ENCODE results near the gene GSAP. TPM values are rescaled to one million over a fixed set of nuclear protein-coding genes. Genes with fewer than 3 reads are reported as not detected.

GSAP gene
- total RNA-seq, 1 donor from 2014 or later: 5.0 TPM

DNA sequence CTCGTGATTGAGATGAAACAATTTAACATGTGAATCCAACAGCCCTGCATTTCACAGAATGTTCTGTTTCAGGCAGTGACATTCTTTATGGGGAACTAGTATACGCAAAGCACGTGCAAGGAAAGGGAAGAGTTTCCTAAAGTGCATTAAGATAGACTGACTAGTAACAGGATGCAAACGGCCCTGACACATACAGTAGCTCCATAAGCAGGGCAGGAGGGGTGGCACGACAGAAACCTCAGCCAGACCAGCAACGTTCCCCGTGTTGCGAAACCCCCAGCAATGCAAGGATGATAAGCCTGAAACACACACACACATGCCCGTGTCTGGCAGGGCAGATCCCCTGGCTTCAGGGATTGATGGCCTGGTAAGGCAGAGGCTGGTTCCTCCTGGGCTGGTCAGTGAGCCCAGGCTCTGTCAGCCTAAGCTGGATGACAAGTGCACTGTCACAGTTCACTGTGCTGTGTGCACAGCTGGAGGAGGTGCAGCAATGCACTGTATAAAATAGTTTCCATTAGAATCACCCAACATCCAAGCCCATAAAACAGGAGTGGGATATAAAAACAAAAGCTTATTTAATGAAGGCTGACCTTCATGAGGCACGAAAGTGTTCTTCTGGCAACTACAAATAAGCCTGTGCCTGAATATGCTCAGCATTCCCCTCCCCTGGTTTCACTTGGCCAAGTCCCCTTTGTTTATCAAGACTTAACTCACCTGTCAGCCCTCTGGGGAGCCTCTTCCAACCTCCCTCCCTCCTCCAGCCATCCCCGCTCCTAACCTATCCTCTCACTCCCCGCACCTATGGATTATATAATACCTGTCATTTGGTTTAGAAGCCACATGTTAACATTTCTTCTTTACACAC is 88.8 kb downstream of the GSAP start:
- Mint-ChIP-seq H3K4me1 (ENCODE audit: unreplicated experiment) (peaks cover 5% of the 10 kb centered on the region), H3K4me3 (no peak overlapping the region), H3K9me3 (no peaks in the 10 kb centered on the region), H3K36me3 (no peaks in the 10 kb centered on the region), H3K27ac (no peak overlapping the region), H3K27me3 (no peaks in the 10 kb centered on the region)
- DNase-seq (ENCODE audit: extremely low spot score, unreplicated experiment): no peak
- TF ChIP-seq, protein P1, sequence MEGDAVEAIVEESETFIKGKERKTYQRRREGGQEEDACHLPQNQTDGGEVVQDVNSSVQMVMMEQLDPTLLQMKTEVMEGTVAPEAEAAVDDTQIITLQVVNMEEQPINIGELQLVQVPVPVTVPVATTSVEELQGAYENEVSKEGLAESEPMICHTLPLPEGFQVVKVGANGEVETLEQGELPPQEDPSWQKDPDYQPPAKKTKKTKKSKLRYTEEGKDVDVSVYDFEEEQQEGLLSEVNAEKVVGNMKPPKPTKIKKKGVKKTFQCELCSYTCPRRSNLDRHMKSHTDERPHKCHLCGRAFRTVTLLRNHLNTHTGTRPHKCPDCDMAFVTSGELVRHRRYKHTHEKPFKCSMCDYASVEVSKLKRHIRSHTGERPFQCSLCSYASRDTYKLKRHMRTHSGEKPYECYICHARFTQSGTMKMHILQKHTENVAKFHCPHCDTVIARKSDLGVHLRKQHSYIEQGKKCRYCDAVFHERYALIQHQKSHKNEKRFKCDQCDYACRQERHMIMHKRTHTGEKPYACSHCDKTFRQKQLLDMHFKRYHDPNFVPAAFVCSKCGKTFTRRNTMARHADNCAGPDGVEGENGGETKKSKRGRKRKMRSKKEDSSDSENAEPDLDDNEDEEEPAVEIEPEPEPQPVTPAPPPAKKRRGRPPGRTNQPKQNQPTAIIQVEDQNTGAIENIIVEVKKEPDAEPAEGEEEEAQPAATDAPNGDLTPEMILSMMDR (conservative IDR thresholded peaks at IDR 0.05): no peak

DNA sequence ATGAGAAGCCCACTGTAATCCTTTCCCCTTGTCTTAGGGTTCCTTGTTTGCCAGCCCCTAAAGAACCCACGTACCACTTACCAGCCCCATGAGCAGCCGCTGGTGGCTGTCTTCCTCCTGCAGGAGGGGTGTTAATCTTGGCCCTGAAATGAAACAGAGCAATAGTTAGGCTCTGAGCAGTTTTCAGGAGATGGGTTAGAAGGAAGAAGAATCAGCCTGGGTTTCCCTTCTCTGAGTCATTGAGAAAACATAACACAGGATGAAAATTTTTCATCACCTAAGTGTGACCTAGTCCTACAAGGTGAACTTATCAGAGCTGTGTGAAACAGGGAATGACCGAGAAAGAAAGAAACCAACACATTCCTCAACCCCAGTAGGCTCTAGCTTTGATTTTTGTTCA is 90.0 kb downstream of the GSAP start:
- no peak overlapping the region for H3K4me3 Mint-ChIP-seq
- H3K36me3 Mint-ChIP-seq: no peaks in the 10 kb centered on the region
- TF ChIP-seq, protein P1 (conservative IDR thresholded peaks at IDR 0.05): no peak
- H3K27ac Mint-ChIP-seq: no peak overlapping the region
- H3K27me3 Mint-ChIP-seq: no peaks in the 10 kb centered on the region
- DNase-seq (ENCODE audit: extremely low spot score, unreplicated experiment): no peak
- no peaks in the 10 kb centered on the region for H3K9me3 Mint-ChIP-seq
- H3K4me1 Mint-ChIP-seq (ENCODE audit: unreplicated experiment): peaks cover 10% of the 10 kb centered on the region

DNA sequence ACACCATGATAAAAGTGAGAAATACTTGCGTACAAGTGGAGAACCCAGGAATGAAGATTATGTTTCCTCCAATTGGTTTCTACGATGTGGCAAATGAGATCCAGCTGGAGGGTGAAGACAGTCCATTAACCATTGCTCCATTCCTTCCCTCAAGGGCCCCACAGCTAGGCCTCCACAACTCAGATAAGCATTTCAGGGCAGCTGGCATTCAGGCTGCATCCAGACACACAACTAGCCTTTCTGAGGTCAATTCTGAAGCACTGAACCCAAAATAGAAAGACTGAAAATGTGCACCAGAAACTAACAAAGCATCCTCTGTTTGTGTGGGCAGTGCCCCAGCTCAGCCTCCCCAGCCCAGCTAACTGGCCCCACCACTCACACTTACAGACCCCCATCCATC is 94.8 kb downstream of the GSAP start:
- no peak overlapping the region for H3K4me3 Mint-ChIP-seq
- H3K27me3 Mint-ChIP-seq: no peaks in the 10 kb centered on the region
- no peak overlapping the region for H3K27ac Mint-ChIP-seq
- TF ChIP-seq, protein P1 (conservative IDR thresholded peaks at IDR 0.05): no peak
- H3K9me3 Mint-ChIP-seq: no peaks in the 10 kb centered on the region
- H3K36me3 Mint-ChIP-seq: peaks cover 7% of the 10 kb centered on the region
- no peak for DNase-seq (ENCODE audit: extremely low spot score, unreplicated experiment)
- H3K4me1 Mint-ChIP-seq (ENCODE audit: unreplicated experiment): peaks cover 18% of the 10 kb centered on the region

DNA sequence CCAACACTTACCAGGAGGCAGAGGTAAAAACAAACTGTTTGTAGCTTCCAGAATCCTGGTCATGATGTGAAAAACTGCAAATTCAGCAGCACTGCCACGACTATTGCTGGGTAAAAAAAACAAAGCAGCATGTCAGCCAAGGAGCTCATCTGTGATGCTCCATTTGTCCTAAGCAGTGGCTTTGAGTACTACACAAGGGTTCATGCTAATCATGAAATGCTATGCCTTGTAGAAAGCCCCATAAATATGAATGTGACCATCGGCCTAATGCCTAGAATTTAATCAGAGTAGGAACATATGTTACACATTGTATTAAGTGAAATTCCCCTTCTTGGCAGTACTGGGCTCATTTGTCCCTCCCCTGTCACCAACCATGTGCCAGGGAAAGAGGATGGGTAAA is 95.4 kb downstream of the GSAP start:
- Mint-ChIP-seq H3K36me3 (peaks cover 7% of the 10 kb centered on the region), H3K9me3 (no peaks in the 10 kb centered on the region), H3K27ac (no peak overlapping the region), H3K27me3 (no peaks in the 10 kb centered on the region), H3K4me1 (ENCODE audit: unreplicated experiment) (peaks cover 18% of the 10 kb centered on the region), H3K4me3 (no peak overlapping the region)
- no peak for DNase-seq (ENCODE audit: extremely low spot score, unreplicated experiment)
- TF ChIP-seq, protein P1 (conservative IDR thresholded peaks at IDR 0.05): no peak

DNA sequence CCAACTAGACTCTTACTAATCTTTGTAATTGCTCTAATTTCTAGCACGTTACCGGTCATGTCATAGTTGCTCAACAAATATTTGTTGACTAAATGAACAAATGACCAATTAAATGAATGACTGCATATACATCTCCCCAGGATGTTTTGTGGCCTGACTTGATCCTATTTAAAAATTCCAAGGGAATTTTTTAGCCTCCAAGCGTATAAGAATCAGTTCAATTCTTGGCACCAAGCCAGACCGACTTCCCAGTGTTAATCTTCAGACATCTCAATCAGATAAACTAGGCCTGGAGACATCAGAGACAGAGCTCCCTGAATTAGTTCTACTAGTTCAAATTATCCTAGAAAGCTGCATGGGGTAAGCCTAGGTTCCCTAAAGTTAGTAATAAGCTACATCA is 96.0 kb downstream of the GSAP start:
- no peaks in the 10 kb centered on the region for H3K27me3 Mint-ChIP-seq
- H3K9me3 Mint-ChIP-seq: no peaks in the 10 kb centered on the region
- no peak for DNase-seq (ENCODE audit: extremely low spot score, unreplicated experiment)
- no peak overlapping the region for H3K27ac Mint-ChIP-seq
- H3K4me3 Mint-ChIP-seq: no peak overlapping the region
- peaks cover 7% of the 10 kb centered on the region for H3K36me3 Mint-ChIP-seq
- H3K4me1 Mint-ChIP-seq (ENCODE audit: unreplicated experiment): peaks cover 18% of the 10 kb centered on the region
- TF ChIP-seq, protein P1 (conservative IDR thresholded peaks at IDR 0.05): no peak
